ENCODE measurements around the gene HAPLN2.

Gene HAPLN2

GRCh38 chr1:156598125-156598524 is 21.1 kb upstream of the HAPLN2 start:
- DNase-seq (ENCODE audit: low read depth): no peak
- no peak for TF ChIP-seq CTCF (IDR thresholded peaks at IDR 0.05; ENCODE audit: insufficient read depth, low read depth, low read length, missing control alignments)
- no peak overlapping the region for H3K4me3 ChIP-seq (ENCODE audit: low read depth, low read length)

- no peak overlapping the region for H3K4me3 ChIP-seq (ENCODE audit: low read depth, low read length)
- DNase-seq (ENCODE audit: low read depth): no peak
- TF ChIP-seq CTCF (IDR thresholded peaks at IDR 0.05; ENCODE audit: insufficient read depth, low read depth, low read length, missing control alignments): no peak
Measured at GRCh38 chr1:156598731-156599432, 20.3 kb upstream of the HAPLN2 start.

GRCh38 chr1:156599811-156600210 is 19.4 kb upstream of the HAPLN2 start:
- peak; percentile 67 for DNase-seq (ENCODE audit: low read depth)
- peak overlapping the region; percentile 100; the same call in 1 of the 2 replicates for H3K4me3 ChIP-seq (ENCODE audit: low read depth, low read length)
- no peak for TF ChIP-seq CTCF (IDR thresholded peaks at IDR 0.05; ENCODE audit: insufficient read depth, low read depth, low read length, missing control alignments)

GRCh38 chr1:156600733-156601121 is 18.5 kb upstream of the HAPLN2 start:
- H3K4me3 ChIP-seq (ENCODE audit: low read depth, low read length): peak overlapping the region; percentile 100
- peak; percentile 26 for DNase-seq (ENCODE audit: low read depth)
- TF ChIP-seq CTCF (IDR thresholded peaks at IDR 0.05; ENCODE audit: insufficient read depth, low read depth, low read length, missing control alignments): no peak

- no peak for TF ChIP-seq CTCF (IDR thresholded peaks at IDR 0.05; ENCODE audit: insufficient read depth, low read depth, low read length, missing control alignments)
- peak; percentile 91 for DNase-seq (ENCODE audit: low read depth)
- peak within 1 kb of the TSS; percentile 100 for H3K4me3 ChIP-seq (ENCODE audit: low read depth, low read length)
Measured at GRCh38 chr1:156601122-156601830, 17.9 kb upstream of the HAPLN2 start, which contains the start of gene GPATCH4. TSS of gene GPATCH4 (minus strand) at chr1:156601479.

- DNase-seq (ENCODE audit: low read depth): peak; percentile 65
- TF ChIP-seq CTCF (IDR thresholded peaks at IDR 0.05; ENCODE audit: insufficient read depth, low read depth, low read length, missing control alignments): no peak
- H3K4me3 ChIP-seq (ENCODE audit: low read depth, low read length): peak overlapping the region; percentile 100
Measured at GRCh38 chr1:156601892-156602291, 17.3 kb upstream of the HAPLN2 start.
